Globus pallidus (tissue), 1 donor: ENCODE data around the gene FOXL3.

Experiments
- DNase-seq: peaks from one replicate; pipeline ENCODE4 v3.0.0-alpha.2; 2015; ENCODE audit warnings: low spot score

The FOXL3 gene

GRCh38 chr7:338295-339061, 48.5 kb downstream of the FOXL3 start:
- no peak for DNase-seq

DNA sequence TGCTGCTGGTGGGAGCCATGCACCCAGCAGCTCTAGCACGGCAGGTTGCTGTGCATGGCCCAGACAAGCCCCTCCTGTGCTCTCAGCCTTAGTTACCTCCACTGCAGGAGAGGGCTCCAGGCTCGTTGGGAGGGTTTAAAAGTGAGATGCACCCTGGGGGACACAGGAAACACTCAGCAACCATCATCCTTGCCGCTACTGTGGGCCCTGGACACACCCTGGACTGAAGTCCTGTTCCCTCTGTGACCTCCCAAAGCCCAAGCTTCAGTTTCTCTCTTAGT, 49.0 kb downstream of the FOXL3 start:
- DNase-seq, result no peak

- no peak for DNase-seq
These were observed 49.7 kb downstream of the FOXL3 start for GRCh38 chr7:339696-340095.

DNA sequence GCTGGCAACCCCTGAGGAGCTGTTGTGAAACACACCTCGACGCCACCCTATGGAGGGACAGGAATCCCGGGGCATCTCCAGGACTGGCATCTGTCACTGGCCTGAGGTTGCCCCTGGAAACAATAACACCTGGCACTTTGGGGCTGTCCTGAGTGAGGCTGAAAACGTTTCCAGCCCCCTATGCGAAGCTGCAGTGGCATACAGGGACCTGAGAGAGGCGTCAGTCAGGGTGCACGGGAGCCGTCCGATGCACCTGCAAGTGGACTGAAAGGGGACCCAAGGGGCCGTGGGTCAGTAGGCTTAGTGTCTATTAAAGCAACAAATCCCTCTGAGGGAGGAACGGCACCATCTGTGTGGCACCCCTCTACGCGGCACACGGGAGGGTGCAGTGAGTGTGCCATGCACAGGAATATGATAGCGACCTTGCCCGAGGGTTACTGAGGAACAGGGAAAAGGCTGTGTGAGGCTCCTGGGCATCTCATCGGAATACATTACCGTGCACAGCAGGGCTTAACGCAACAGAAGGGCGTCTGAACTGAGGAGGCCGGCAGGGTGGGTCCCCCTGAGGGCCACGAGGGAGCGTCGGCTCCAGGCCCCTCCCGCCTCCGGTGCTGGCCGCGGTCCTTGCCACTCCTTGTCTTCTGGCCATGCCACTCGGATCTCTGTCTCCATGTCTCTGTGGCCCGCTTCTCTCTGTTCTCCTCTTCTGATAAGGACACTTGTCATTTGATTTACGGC, 50.4 kb downstream of the FOXL3 start:
- DNase-seq, result no peak
